OCI-LY3 (cell line): ENCODE measurements around the gene CRELD2.

ENCODE experiments used
- EZH2phosphoT487 ChIP-seq: fragments of 200-600 bp; shearing (Covaris generic); IDR thresholded peaks from 2 replicates; pipeline ENCODE4 v1.6.1; 2018; ENCODE audit warnings: antibody characterized with exemption, mixed run types, low read depth
- TF ChIP-seq, protein P1 (sequence below): fragments of 200-600, 300-600 bp; sonication (generic); IDR thresholded peaks from 2 replicates; pipeline ENCODE4 v1.5.1; 2014; ENCODE audit warnings: antibody characterized with exemption, low read length, low read depth

GRCh38 chr22:49884503-49885260 lies 33.8 kb upstream of the CRELD2 start:
- TF ChIP-seq, protein P1, sequence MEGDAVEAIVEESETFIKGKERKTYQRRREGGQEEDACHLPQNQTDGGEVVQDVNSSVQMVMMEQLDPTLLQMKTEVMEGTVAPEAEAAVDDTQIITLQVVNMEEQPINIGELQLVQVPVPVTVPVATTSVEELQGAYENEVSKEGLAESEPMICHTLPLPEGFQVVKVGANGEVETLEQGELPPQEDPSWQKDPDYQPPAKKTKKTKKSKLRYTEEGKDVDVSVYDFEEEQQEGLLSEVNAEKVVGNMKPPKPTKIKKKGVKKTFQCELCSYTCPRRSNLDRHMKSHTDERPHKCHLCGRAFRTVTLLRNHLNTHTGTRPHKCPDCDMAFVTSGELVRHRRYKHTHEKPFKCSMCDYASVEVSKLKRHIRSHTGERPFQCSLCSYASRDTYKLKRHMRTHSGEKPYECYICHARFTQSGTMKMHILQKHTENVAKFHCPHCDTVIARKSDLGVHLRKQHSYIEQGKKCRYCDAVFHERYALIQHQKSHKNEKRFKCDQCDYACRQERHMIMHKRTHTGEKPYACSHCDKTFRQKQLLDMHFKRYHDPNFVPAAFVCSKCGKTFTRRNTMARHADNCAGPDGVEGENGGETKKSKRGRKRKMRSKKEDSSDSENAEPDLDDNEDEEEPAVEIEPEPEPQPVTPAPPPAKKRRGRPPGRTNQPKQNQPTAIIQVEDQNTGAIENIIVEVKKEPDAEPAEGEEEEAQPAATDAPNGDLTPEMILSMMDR: no peak
- no peak for TF ChIP-seq EZH2phosphoT487
